Lung microvascular endothelial cell (primary cell): ENCODE data around the gene SH2D6. TPM values are rescaled to one million over a fixed set of nuclear protein-coding genes. Genes with fewer than 3 reads are reported as not detected.
"Not testable (repeated sequence)": the region's sequence is repeated elsewhere in the genome, so short reads cannot be mapped to it uniquely, and the experiment has no call there.

Experiments used
- DNase-seq, 2 donors: peaks; one replicate each; pipeline versions ENCODE4 v3.0.0 to v3.0.0-alpha.2; 2010; ENCODE audit warnings: low read depth in 2 of 2
- total RNA-seq: library from RNA; depleted of rRNA; stranded (reverse); fragments of >200 nt; gene quantifications from 2 replicates; pipeline ENCODE4 v1.2.1, GENCODE V29; 2014

The SH2D6 gene
- total RNA-seq, 1 donor from 2014 or later = not detected

DNA sequence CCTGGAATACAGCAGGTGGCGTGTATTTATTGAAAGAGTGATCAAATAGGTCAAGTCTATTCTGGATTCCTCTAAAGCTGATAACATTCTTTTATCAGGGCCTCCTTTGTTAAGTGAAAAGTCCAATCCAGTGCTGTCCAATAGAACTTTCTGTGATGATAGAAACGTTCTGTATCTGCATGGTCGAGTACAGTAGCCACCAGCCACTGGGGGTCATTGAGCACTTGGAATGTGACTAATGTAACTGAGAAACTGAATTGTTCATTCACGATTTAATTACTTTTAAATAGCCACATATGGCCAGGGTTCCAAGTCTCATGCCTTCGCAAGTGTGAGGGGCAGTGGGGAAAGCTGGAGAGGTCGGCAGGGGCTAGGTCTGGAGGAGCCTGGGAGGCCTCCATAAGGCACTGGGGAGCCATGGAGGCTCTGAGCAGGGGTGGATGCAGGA is 20.5 kb downstream of the SH2D6 start:
- no peak for DNase-seq

GRCh38 chr2:85439569-85439968 is 21.1 kb downstream of the SH2D6 start:
- not testable (repeated sequence) for DNase-seq

GRCh38 chr2:85439986-85440385 is 21.5 kb downstream of the SH2D6 start:
- DNase-seq = no peak

DNA sequence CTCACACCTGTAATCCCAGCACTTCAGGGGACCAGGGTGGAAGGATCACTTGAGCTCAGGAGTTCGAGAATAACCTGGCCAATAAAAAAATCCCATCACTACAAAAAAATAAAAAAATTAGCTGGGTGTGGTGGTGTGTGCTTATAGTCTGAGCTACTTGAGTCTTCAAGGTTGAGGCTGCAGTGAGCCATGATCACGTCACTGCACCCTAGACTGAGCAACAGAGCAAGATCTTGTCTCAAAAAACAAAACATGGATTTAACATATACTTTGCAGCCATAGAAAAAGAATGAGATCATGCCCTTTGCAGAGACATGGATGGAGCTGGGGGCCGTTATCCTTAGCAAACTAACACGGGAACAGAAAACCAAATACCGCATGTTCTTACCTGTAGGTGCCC is 22.2 kb downstream of the SH2D6 start:
- no peak for DNase-seq

GRCh38 chr2:85441864-85442263 is 23.4 kb downstream of the SH2D6 start:
- peak in 1 of 2 donors; percentile 43 for DNase-seq

GRCh38 chr2:85444629-85445172 is 26.2 kb downstream of the SH2D6 start:
- DNase-seq = no peak

DNA sequence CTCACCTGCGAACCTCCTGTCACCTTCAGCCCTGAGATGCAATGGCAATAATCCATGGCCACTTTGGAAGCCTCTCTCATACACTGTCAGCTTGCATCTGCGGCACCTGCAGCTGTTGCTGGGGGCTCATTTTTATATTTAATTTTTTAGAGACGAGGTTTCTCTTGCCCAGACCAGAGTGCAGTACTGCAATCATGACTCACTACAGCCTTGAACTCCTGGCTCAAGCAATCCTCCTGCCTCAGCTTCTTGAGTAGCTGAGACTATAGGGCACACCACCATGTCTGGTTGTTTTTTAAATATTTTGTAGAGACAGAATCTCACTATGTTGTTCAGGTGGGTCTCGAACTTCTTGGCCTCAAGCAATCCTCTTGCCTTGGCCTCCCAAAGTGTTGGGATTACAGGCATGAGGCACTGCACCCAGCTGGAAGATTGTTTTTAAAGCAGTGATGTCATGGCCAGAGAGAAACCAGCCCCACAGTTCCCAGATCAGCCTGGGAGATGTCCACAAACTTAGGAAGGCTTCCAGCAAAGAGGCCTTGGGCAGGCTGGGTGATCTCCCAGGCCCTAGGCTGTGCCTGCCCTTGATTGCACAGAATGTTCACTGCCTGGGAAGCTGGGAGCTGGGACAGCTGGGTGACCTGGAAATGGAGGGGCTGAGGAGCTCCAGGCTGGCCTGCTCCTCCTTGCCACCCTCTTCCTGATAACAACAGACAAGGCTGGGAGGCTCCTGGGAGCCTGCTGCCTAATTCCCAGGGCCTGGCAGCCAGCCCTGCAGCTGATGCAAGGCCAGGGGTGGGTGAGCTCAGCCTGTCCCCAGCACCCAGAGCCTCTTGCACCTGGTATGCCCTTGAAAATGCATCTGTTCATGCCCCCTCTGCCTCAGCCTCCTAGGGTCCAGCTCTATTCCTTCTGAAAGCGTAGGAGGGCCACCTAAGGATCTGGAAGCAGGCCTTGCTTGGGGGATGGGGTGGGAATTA is 27.1 kb downstream of the SH2D6 start:
- peak in 1 of 2 donors; percentile 11 for DNase-seq

GRCh38 chr2:85446296-85447221 is 28.0 kb downstream of the SH2D6 start:
- DNase-seq = no peak

DNA sequence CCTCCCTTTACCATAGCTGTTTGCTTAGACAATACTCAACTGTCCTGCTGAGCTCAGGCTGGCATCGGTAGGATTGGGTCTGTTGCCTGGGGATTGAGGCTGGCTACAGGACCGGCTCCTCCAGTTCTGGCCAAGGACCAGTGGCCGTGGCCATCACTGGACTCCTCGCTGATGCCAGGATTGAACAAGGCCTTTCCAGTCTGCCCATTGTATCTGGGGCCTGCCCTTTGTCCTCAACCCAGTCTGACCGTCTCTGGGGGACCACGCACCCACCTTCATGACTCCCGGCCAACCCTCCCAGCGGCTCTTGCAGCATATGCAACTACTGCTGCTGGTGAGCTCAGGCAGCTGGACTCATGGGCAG is 28.7 kb downstream of the SH2D6 start:
- DNase-seq = no peak

GRCh38 chr2:85448461-85449213 is 30.1 kb downstream of the SH2D6 start:
- DNase-seq = no peak

GRCh38 chr2:85449214-85449588 is 30.7 kb downstream of the SH2D6 start:
- no peak for DNase-seq

DNA sequence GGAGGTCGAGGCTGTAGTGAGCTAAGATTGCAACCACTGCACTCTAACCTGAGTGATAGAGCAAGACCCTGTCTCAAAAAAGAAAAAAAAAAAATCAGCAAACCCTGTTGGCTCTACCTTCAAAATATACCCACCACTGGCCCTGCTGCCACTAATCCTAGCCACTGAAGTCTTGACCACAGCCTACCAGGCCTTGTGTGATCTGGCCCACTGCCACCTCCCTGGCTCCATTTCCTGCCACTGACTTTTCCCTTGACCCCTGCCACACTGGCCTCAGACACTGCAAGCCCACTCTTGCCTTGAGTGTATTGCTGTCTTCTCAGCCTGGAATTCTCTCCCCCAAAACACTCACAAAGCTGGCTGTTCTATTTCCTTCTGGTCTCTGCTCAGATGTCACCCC is 33.7 kb downstream of the SH2D6 start:
- DNase-seq = no peak

GRCh38 chr2:85453571-85453970 is 35.1 kb downstream of the SH2D6 start:
- no peak for DNase-seq

DNA sequence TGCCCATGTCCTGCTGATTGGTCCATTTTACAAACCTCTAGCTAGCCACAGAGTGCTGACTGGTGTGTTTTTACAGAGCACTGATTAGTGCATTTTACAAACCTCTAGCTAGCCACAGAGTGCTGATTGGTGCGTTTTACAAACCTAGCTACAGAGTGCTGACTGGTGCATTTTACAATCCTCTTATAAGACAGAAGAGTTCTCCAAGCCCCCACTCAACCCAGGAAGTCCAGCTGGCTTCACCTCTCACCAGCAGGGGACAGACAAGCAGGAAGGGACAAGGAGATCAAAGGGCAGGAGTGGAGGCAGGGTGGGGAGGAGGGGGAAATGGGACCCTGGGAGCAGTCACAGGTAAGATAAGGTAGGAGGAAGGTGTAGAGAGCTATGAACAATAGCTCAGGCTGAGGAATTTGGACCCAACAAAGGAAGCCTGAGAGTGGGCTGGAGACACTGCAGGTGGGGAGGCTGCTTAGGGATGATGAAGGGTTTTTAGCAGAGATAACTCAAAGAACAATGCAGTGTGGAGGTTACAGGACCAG is 37.1 kb downstream of the SH2D6 start:
- no peak for DNase-seq

GRCh38 chr2:85457043-85457442 is 38.5 kb downstream of the SH2D6 start:
- no peak for DNase-seq

DNA sequence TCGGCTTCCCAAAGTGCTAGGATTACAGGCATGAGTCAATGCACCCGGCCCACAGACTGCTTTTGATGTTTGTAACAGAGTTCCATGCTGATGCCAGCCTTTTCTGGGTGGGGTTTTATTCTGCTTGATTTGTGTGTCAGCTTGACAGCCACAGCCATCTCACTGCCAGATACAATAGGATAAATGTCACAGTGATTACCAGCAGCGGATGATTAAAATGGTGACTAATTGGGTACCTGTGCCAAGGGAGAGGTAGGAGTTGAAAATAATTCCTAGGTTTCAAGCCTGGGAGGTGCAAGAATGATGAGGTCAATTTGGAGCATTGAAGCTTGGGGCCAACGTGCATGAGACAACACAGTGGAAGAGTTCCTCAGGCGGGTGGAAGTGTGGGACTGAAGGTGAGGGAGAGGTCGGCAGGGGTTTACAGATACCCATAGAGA is 39.4 kb downstream of the SH2D6 start:
- no peak for DNase-seq

DNA sequence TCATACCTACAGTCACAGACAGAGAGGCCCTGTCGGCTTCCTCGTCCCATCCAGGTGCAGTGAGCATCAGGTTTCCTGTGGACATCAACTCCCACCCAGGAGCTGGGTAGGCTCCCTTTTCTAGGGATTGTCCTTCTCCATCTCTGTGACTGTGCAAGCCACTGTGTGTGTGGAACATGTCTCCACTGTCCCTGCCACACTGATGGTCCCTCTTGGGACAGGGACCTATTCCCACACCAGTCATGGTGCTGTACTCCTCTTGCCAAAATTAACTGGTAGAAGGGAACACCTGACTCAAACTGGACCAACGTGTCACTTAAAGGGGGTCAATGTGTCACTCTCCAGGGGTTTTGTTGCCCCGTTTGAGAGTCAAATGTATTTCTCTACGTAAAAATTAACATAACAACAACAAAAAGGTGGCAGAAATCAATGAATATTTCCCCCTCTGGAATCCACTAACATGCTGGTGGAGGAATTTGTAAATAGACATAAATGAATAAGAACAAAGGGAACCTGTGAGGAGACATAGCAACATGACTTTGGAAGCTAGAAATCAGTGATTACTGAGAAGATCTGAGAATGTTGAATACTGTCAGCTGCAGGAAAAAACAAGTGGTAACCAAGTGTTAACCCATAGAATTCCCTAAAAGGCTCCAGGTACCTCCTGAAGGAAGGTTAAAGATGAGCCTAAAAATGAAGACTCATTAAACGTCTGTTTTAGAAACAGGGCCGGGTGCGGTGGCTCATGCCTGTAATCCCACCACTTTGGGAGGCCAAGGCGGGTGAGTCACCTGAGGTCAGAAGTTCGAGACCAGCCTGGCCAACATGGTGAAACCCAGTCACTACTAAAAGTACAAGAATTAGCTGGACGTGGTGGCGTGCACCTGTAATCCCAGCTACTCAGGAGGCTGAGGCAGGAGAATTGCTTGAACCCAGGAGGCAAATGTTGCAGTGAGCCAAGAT is 40.4 kb downstream of the SH2D6 start:
- DNase-seq = no peak

- no peak for DNase-seq
Observed at GRCh38 chr2:85459771-85460170, 41.3 kb downstream of the SH2D6 start.

- no peak for DNase-seq
Observed at GRCh38 chr2:85462322-85462721, 43.8 kb downstream of the SH2D6 start.
